ENCODE measurements around the gene CDCA7.

- TF ChIP-seq CTCF (conservative IDR thresholded peaks at IDR 0.05; ENCODE audit: low read depth, low read length), result no peak
- TF ChIP-seq EZH2phosphoT487 (IDR thresholded peaks at IDR 0.05; ENCODE audit: borderline replicate concordance, low read length), result no peak
Observed at GRCh38 chr2:173414823-173415322, 60.2 kb downstream of the CDCA7 start.

Measured in PC-3 (cell line).